Testis (tissue), 3 donors: ENCODE results near the gene PHF12. TPM values are rescaled to one million over a fixed set of nuclear protein-coding genes. Genes with fewer than 3 reads are reported as not detected.
"Not testable (repeated sequence)": the region's sequence is repeated elsewhere in the genome, so short reads cannot be mapped to it uniquely, and the experiment has no call there.

Experiments used
- DNase-seq: peaks from one replicate; pipeline ENCODE4 v3.0.0-alpha.2; 2019
- H3K27ac ChIP-seq, 2 donors: fragments of 200-600 bp; sonication (generic); one replicate each; pipeline ENCODE4 v1.5.1; 2019
- H3K27me3 ChIP-seq: fragments of 200-600 bp; sonication (generic); one replicate; pipeline ENCODE4 v1.5.1; 2019
- H3K36me3 ChIP-seq: fragments of 200-600 bp; sonication (generic); one replicate; pipeline ENCODE4 v1.5.1; 2017; ENCODE audit warnings: low read depth; ENCODE audit errors: missing control alignments
- H3K4me1 ChIP-seq: fragments of 200-600 bp; sonication (generic); one replicate; pipeline ENCODE4 v1.5.1; 2019
- H3K4me3 ChIP-seq, 2 donors: fragments of 200-600 bp; sonication (generic); one replicate each; pipeline ENCODE4 v1.5.1; 2017 to 2019
- H3K9me3 ChIP-seq: fragments of 200-600 bp; sonication (generic); one replicate; pipeline ENCODE4 v1.5.1; 2017
- POLR2A ChIP-seq: fragments of 450-650 bp; IDR thresholded peaks from one replicate; pipeline ENCODE4 v1.6.1; 2017; ENCODE audit warnings: antibody characterized with exemption, mild to moderate bottlenecking, moderate library complexity
- WGBS, 2 donors: methylation state at CpG; one replicate each; pipeline ENCODE4 v1.1.5; 2018; 5-methylcytosine and 5-hydroxymethylcytosine counted together
- intact Hi-C: fragments of 100-400 bp; cut with DNase I; formaldehyde crosslinking; loops from one replicate; pipeline ENCODE4 v1.15.1; 2023; ENCODE audit warnings: low total_unique reads
- polyA plus RNA-seq: library from polyadenylated mRNA; stranded (reverse); fragments of 350-450 nt; fragmentation: Illumina TruSeq; extraction: RNeasy Lipid Tissue Mini Kit (QIAGEN cat#74804); gene quantifications from one replicate; pipeline ENCODE4 v1.2.3, GENCODE V29; 2014; ENCODE audit warnings: low read depth, low replicate concordance; ENCODE audit not compliant: insufficient read depth
- total RNA-seq, 2 donors: library from RNA; depleted of rRNA; stranded (reverse); fragments of >200 nt; gene quantifications; one replicate each; pipeline ENCODE4 v1.2.3, GENCODE V29; 2016
- TF ChIP-seq, protein P1 (sequence below), 3 experiments: fragments of 450-650 bp in 2 of 3; fragments of 200-600 bp in 1 of 3; sonication (generic) in 1 of 3; IDR thresholded peaks; one replicate each; pipeline ENCODE4 v1.5.1; 2016 to 2019; ENCODE audit warnings: antibody characterized with exemption in 3 of 3, mild to moderate bottlenecking in 2 of 3, moderate library complexity in 1 of 3

The PHF12 gene
- total and polyA plus RNA-seq, 3 donors from 2014 or later, result 38.8 to 85.3 (median 82.4) TPM

DNA sequence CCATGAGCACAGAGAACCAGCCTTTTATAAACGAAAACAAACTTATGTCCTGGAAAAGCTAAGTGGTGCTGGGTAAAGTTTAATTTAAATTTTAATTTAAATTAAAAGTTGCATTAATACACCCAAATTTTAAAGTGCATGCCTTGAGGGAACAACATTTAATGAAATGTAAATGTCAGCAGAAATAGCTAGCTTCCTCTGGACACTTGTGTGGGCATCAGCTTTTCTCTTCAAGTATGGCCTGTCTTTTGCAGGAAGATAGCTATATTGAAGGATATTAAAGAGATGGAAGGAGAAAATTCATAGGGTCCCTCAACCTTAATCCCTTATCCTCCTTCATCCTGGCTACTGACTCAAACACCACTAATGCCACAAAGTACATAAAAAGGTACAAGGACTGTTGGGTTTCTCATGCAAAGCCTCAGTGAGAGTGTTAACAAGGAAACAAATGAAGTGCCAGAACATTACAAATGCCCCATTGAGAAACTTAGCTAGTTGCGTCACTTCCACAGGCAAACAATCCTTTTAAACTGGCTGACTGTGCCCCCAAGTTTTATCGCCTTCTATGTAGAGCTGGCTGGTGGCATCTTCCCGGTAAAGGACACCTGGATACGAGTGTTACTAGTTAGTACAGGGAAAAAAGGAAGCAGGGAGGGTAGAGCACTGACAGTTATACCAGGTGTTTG is 14.1 kb downstream of the PHF12 start:
- WGBS, 2 donors, result 81 to 82% methylated on average over 5 of the region's 5 CpGs
- Histone ChIP-seq H3K4me3 (no peak overlapping the region), H3K36me3 (no peaks in the 10 kb centered on the region), H3K4me1 (peaks cover 20% of the 10 kb centered on the region), H3K27me3 (no peaks in the 10 kb centered on the region), H3K9me3 (no peaks in the 10 kb centered on the region), H3K27ac (no peak overlapping the region)
- TF ChIP-seq POLR2A, result no peak
- TF ChIP-seq, protein P1, sequence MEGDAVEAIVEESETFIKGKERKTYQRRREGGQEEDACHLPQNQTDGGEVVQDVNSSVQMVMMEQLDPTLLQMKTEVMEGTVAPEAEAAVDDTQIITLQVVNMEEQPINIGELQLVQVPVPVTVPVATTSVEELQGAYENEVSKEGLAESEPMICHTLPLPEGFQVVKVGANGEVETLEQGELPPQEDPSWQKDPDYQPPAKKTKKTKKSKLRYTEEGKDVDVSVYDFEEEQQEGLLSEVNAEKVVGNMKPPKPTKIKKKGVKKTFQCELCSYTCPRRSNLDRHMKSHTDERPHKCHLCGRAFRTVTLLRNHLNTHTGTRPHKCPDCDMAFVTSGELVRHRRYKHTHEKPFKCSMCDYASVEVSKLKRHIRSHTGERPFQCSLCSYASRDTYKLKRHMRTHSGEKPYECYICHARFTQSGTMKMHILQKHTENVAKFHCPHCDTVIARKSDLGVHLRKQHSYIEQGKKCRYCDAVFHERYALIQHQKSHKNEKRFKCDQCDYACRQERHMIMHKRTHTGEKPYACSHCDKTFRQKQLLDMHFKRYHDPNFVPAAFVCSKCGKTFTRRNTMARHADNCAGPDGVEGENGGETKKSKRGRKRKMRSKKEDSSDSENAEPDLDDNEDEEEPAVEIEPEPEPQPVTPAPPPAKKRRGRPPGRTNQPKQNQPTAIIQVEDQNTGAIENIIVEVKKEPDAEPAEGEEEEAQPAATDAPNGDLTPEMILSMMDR (IDR thresholded peaks at IDR 0.05), result no peak
- no peak for DNase-seq
- intact Hi-C loops, result no loop called here

DNA sequence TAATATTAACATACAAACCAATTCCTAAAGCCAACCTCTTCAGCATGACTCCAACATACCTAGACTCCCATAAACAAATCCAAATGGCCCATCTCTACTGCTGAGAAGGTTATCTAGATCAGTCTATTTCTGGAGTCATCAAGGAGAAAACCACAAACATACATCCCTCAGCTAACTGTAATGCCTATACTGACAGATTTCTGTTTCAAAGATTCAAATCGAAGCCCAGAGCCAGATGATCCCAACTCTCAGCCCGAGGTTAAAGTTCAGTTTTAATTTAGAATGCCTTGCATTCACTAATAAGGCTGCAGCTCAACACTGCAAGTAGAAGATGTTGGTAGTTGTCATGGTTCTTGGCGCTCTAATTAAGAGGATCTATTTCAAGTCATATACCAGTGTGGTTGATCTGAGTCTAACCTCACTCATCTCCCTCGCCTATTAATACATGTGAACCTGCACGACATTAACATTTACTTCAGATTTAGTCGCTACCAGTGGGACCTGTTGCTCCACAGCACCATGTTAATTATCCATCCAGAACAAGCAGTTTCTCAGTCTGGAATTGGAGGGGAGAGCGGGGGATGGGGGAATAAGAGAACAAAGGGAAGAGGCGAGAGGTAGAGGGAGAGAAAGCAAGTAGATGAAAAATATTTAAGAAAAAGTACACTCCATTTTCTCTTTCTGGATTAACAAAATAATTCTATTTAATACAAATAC is 15.4 kb downstream of the PHF12 start:
- intact Hi-C loops, result no loop called here
- Histone ChIP-seq H3K27me3 (no peaks in the 10 kb centered on the region), H3K4me3 (no peak overlapping the region), H3K27ac (no peak overlapping the region), H3K4me1 (peaks cover 20% of the 10 kb centered on the region), H3K36me3 (no peaks in the 10 kb centered on the region), H3K9me3 (no peaks in the 10 kb centered on the region)
- no peak for DNase-seq
- TF ChIP-seq POLR2A, result no peak
- TF ChIP-seq, protein P1 (IDR thresholded peaks at IDR 0.05), result no peak
- 89 to 93% methylated on average over 8 of the region's 8 CpGs for WGBS, 2 donors

DNA sequence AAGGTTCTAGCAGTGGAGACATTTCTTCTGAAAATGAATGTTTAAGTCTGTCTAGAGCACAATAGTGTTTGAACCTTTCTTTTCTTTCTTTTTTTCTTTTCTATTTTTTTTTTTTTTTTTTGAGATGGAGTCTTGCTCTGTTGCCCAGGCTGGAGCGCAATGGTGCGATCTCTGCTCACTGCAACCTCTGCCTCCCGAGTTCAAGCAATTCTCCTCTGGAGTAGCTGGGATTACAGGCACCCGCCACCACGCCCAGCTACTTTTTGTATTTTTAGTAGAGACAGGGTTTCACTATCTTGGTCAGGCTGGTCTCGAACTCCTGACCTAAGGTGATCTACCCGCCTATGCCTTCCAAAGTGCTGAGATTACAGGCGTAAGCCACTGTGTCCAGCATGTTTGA is 16.8 kb downstream of the PHF12 start:
- H3K36me3 ChIP-seq, H3K4me3 ChIP-seq, intact Hi-C loops, DNase-seq, H3K27ac ChIP-seq, H3K4me1 ChIP-seq, H3K27me3 ChIP-seq, H3K9me3 ChIP-seq: not testable (repeated sequence)
- 97% methylated on average over 8 of the region's 8 CpGs for WGBS, 2 donors

DNA sequence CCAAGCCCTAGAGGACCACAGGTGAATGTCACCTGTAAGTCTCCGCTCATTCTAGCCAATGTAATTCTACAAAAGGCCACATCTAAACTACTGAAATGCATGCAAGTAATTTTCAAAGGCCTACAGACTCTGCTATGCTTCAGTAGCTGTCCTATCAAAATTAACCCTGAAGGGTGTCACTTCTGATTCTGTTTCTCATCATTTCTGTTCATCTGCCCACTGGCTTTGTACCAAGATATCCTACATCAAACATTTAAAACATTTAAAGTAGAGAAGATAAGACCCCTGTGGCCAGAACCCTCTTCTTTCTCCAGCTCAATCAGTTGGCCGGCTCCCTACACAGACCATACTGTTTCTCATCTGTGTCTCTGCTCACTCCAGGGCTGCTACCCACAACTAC is 21.5 kb downstream of the PHF12 start:
- Histone ChIP-seq H3K27me3 (no peaks in the 10 kb centered on the region), H3K27ac (no peak overlapping the region), H3K4me1 (no peaks in the 10 kb centered on the region), H3K9me3 (no peaks in the 10 kb centered on the region), H3K4me3 (no peak overlapping the region), H3K36me3 (no peaks in the 10 kb centered on the region)
- TF ChIP-seq, protein P1 (IDR thresholded peaks at IDR 0.05), result no peak
- TF ChIP-seq POLR2A, result no peak
- WGBS, 2 donors, result 88 to 97% methylated on average over 2 of the region's 2 CpGs
- no peak for DNase-seq
- intact Hi-C loops, result no loop called here

DNA sequence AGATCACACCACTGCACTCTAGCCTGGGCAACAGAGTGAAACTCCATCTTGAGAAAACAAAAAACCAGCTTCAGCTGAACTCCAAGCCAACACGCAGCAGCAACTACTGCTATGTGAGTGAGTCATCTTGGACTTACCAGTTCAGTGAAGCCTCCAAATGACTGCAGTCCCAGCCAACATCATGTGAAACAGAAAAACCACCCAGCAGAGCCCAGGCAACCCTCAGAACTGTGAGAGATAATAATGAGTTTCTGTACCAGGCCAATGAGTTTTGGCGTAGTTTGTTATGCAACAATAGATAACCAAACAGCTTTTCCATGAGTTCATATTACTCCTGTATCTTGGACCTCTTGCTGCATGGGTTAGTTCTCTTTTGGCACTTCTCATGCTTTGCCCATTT is 23.3 kb downstream of the PHF12 start:
- TF ChIP-seq, protein P1 (IDR thresholded peaks at IDR 0.05), result no peak
- TF ChIP-seq POLR2A, result no peak
- no peaks in the 10 kb centered on the region for H3K4me1 ChIP-seq

More for the DNA sequence above, 23.3 kb downstream of the PHF12 start:
- Histone ChIP-seq H3K36me3 (no peaks in the 10 kb centered on the region), H3K4me3 (no peak overlapping the region), H3K27ac (no peak overlapping the region), H3K9me3 (no peaks in the 10 kb centered on the region), H3K27me3 (no peaks in the 10 kb centered on the region)
- no peak for DNase-seq
- intact Hi-C loops, result no loop called here
- 95 to 98% methylated on average over 2 of the region's 2 CpGs for WGBS, 2 donors
